SK-N-SH (cell line): Measurements from ENCODE around the gene ZBED3.

Source experiments
- CTCF ChIP-seq: fragments of 200-600 bp; sonication (generic); IDR thresholded peaks from 2 replicates; pipeline ENCODE4 v1.6.1; 2017; ENCODE audit warnings: antibody characterized with exemption, mild to moderate bottlenecking, moderate library complexity
- FOXJ3 ChIP-seq: sonication (generic); formaldehyde crosslinking; IDR thresholded peaks from 2 replicates; pipeline ENCODE4 v1.5.1; 2020; ENCODE audit warnings: mild to moderate bottlenecking, missing genetic modification reagents
- GABPA ChIP-seq: IDR thresholded peaks from 2 replicates; pipeline ENCODE4 v1.4.0; 2012; ENCODE audit warnings: low read depth, mild to moderate bottlenecking
- JUND ChIP-seq: IDR thresholded peaks from 2 replicates; pipeline ENCODE4 v1.4.0; 2012
- MAX ChIP-seq: IDR thresholded peaks from 2 replicates; pipeline ENCODE4 v1.4.0; 2012; ENCODE audit warnings: low read depth
- POLR2AphosphoS5 ChIP-seq: IDR thresholded peaks from 2 replicates; pipeline ENCODE4 v1.6.1; 2012; ENCODE audit warnings: low read depth, low read length
- REST ChIP-seq: IDR thresholded peaks from 2 replicates; pipeline ENCODE4 v1.6.1; 2012; ENCODE audit warnings: mild to moderate bottlenecking, low read depth, low read length, moderate library complexity
- SIN3A ChIP-seq: IDR thresholded peaks from 2 replicates; pipeline ENCODE4 v1.6.1; 2012; ENCODE audit warnings: low read depth, mild to moderate bottlenecking, low read length, moderate library complexity, borderline replicate concordance
- TCF12 ChIP-seq: IDR thresholded peaks from 2 replicates; pipeline ENCODE4 v1.4.0; 2012
- ZBTB33 ChIP-seq: IDR thresholded peaks from 2 replicates; pipeline ENCODE4 v1.4.0; 2012; ENCODE audit warnings: low read depth, borderline replicate concordance

- TF ChIP-seq POLR2AphosphoS5 (no peak), CTCF (no peak), SIN3A (no peak), GABPA (no peak), FOXJ3 (CRISPR knock-in tag) (no peak), JUND (no peak), TCF12 (no peak), MAX (no peak), REST (no peak), ZBTB33 (no peak)
Measured at GRCh38 chr5:77104813-77105212, 17.7 kb upstream of the ZBED3 start.
